Non-pigmented ciliary epithelial cell (primary cell): ENCODE measurements around the gene FGF5.
"Not testable (repeated sequence)": the region's sequence is repeated elsewhere in the genome, so short reads cannot be mapped to it uniquely, and the experiment has no call there.

ENCODE experiments used
- DNase-seq: peaks from one replicate; pipeline ENCODE4 v3.0.0-alpha.2; 2010; ENCODE audit warnings: low read depth

Gene FGF5, protein sequence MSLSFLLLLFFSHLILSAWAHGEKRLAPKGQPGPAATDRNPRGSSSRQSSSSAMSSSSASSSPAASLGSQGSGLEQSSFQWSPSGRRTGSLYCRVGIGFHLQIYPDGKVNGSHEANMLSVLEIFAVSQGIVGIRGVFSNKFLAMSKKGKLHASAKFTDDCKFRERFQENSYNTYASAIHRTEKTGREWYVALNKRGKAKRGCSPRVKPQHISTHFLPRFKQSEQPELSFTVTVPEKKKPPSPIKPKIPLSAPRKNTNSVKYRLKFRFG

GRCh38 chr4:80266253-80266901, at the start of gene FGF5:
Gene FGF5, plus strand, starts transcription at chr4:80266664. Its CDS starts 161 bp downstream, at chr4:80266825.
- peak; percentile 73 for DNase-seq

DNA sequence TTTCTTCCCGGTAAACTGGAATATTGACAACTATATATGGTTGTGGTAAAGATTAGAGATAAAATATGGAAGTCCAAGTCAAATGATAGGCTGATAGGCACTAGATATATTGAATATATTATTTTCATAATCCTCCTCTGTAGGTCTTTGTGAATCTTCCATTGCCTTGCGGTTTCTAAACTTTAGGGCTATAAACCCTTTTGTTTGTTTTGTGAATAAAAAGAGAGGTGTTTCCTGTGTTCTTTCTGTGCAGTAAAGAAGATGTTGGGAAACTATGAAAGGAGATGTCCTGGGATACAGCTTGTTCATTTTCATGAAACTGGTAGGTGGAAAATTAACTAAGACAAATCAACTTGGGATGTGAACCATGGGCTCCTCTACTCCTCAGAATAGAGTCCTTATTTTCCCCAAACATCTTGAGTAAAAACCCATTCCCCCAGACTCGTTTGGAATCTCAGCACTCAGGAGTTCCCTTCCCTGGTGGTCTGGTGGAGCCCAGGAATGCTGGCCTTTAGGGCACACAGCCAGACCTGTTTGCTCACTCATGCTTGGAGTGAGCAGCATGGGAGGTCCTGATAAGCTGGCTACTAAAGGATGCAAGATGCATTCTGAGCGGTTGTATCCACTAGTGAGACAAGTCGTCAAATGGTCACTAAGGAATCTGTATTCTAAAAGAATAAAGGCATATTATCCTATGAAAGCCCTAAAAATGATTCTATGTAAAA, 47.0 kb upstream of the FGF5 start:
- no peak for DNase-seq

DNA sequence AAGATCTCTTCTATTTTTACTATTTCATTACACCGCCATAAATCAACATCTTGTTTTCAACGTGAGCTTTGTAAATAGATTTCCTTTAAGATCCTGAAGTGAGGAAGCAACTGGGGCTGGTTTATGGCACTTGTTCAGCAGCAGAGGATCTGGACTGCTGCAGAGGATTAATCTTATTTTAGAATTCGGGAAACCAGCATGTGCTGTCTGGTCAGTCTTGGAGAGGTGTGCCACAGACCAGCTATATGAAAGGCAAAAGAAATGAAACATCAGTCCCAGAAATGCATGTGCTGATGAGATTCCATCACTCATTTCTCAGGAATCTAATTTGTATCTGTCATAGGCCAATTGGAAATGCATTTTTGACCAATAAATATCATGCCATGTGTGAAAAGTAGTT, 45.8 kb upstream of the FGF5 start:
- DNase-seq: no peak

DNA sequence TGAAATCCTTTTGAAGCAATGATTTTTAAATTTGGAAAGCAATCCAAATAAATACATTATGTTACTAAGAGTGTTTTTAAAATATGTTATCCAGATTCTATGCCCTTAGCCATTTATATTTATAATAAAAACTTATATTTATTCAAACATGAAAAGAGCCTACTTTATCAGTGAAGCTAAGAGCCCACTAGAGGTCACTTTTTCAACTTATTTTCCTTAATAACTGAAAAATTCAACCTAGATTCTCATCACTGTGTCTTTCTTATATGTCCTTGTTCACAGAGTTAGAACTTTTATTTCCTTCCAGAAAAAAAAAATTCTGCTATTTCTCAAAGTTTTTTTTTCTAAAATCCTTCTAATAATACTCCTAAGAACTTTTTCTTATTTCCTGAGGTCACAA, 45.3 kb upstream of the FGF5 start:
- no peak for DNase-seq

GRCh38 chr4:80225595-80225994, 40.9 kb upstream of the FGF5 start:
- DNase-seq: no peak

DNA sequence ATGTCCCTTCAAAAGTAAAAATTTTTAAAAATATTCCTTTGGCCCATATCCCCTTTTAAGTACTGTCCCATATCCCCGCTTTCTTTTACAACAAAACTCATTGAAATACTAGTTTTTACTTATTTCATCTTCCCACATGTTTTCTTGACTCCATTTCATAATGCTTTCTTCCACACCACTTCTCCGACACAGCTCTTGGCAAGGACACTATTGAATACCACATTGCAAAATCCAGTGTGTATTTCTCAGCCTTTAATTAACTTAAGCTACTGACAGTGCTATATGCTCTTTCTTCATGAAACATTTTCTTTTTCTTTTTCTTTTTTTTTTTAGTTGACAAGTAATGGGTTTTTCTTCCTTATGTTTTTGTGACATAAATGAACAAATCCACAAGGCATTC, 40.4 kb upstream of the FGF5 start:
- DNase-seq: no peak

DNA sequence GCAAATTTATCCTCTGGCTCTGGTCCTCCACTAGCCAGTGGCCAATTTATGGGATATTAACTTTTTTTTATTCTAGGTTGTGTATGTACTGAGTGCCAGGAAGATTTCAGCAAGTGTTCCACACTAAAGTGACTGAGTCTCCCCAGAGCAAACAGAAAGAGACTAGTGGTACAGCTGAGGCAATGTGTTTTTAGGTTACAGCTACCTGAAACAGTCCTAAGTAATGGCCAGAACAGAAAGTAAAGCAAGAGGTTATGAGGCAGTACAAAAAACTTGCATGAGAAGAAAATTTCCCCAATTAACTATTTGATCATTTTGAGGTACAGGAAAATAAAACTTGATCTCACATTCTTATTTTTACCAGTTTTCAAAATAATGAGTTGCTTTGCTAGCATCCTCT, 38.0 kb upstream of the FGF5 start:
- DNase-seq: no peak

- DNase-seq: no peak
These were observed 37.3 kb upstream of the FGF5 start for GRCh38 chr4:80229128-80229527.

DNA sequence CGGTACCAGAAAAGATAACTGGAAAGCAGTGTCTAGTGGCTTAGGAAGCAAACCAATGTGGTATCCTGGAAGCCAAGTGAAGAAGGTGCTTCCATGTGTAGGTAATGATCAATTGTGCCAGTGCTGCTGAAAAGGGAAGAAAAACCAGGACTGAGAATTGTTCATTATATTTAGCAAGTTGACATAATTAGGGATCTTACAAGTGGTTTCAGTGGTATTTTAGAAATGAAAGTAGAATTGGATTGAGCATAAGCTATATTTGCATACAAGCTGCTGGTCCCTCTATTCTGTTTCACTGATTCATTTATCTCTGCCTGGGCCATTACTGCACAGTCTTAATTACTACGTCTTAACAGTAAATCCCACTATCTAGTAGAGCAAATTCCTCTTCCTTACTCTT, 36.9 kb upstream of the FGF5 start:
- no peak for DNase-seq

DNA sequence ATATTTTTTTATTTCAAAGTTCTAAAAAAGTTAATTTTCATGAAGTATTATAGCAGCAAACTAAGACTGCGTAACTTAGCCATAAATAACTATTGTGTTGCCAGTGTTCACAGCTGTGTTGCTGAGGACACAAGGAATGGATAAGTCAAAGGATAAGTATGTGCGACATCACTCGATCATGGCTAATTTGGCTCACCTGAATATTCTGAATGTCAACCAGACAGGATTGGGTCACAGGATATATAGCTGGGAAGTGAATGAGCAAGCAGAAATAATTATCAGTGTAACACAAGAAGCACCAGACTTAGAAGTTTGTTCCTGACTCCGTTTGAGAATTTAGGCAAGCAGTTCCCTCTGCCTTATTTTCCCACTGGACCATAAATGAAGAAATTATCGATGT, 35.3 kb upstream of the FGF5 start:
- DNase-seq: no peak

DNA sequence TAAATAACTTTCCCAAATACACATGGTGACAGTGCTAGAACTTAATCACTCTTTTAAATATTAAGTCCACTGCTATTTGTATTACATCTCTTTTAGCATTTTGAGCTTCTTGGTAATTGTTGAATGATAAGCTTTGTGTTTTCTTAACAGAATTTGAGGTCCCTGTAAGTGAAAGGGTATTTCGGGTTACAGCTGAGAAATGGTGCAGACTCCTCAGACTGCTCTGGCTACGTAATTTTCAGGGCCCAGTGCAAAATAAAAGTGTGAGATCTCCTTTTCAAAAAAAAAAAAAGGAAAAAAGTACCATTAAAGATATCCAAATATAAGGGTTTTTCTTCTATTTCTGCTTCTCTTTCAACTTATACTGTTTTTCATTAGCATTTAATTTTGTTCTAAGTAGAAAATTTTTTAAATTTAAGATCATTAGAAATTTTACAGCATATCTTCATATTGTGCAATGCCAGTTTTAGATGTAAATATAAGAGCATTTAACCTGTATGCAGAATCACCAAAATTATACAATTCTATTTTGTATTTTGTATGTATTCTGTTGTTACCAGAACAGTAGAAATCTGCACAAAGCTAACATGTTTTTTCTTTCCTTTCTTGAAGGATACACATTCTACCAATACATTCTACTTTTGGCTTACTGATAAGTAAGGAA, 33.6 kb upstream of the FGF5 start:
- no peak for DNase-seq

DNA sequence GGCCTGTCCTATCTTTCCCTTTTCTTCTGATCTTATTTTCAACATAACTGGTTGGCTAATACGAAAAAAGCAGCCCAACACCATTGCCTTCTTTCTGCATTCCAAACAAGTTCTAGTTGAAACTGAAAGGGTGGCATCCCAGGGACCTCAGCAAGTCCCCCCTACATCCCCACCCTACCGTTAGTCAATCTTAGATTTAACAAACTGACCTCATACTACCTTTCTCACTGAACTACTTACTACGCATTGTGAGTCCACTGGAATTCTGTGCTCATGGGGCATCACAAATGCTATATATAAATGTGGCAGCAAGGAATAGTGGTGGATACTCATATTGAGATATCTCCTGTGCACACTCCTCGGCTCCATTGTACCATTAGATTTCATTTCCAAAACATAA, 33.1 kb upstream of the FGF5 start:
- DNase-seq: no peak

GRCh38 chr4:80235451-80235850, 31.0 kb upstream of the FGF5 start:
- peak; percentile 42 for DNase-seq

DNA sequence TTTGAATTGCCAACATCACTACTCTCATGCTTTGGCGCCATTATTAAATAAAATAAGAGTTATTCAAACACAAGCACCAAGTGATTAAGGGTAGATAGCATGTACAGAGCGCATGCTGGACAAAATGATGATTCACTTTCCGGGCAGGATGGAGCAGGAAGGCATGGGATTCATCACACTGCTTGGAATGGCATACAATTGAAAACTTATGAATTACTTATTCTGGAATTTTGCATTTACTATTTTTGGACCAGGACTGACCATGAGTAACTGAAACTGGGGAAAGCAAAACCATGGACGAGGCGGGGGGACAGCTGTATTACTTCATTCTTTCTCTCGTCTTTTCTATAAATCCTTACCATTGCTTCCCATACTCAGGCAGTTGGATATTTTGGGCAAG, 28.5 kb upstream of the FGF5 start:
- DNase-seq: peak; percentile 92

- DNase-seq: no peak
These were observed 26.8 kb upstream of the FGF5 start for GRCh38 chr4:80239480-80240150.

- DNase-seq: no peak
These were observed 25.5 kb upstream of the FGF5 start for GRCh38 chr4:80240976-80241375.

DNA sequence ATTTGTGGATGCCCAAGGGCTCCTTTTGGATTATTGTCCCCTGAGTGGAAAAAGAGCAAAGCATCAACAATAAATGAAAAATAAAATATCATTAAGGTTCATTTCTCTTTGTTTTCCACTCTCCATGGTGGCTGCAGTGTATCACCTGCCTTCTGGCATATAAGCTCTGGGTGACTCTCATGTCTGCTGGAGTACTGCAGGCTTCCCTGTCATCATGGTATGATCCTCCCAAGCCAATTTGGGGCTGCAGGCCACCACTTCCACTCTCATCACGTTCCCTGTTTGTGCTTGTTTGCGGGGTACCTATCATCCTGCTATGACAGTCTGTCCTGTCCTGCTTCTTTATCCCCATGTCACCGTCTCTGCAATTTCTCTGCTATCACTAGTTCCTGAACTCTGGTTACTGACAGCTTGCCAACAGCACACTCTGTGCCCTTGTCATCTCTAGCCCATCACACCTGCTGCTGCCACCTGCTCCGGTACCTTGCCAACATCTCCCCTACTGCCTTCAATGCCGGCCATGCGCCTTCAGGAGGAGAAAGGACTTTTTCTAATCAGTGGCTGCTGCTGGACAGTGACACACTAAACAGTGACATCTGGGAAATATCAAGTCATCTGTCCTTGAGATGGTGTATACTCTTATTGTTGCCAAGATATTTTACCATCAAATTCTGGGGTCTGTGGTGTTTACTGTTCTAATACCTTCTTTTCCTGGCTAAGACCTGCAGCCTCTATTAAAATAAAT, 23.0 kb upstream of the FGF5 start:
- no peak for DNase-seq

GRCh38 chr4:80247484-80247883, 19.0 kb upstream of the FGF5 start:
- DNase-seq: not testable (repeated sequence)

DNA sequence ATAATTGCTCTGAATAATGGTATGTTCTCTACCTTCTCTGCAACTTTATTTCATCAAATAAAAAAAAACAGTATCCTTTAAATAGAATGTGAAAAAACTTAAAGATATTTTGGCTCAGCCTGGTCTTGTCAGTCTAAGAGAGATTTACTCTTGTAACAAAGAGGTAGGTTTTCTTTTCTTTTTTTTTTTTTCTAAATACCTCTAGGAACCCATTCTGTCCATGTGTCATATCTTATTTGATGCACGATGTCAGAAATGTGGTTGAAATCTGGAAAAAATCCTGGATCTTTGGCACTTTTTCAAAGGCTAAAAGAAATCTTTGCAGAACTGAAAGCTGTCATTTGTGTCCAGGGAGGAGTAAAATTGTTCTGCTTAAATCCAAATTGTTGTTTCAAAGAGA, 17.3 kb upstream of the FGF5 start:
- DNase-seq: no peak

GRCh38 chr4:80252427-80252826, 14.0 kb upstream of the FGF5 start:
- no peak for DNase-seq

DNA sequence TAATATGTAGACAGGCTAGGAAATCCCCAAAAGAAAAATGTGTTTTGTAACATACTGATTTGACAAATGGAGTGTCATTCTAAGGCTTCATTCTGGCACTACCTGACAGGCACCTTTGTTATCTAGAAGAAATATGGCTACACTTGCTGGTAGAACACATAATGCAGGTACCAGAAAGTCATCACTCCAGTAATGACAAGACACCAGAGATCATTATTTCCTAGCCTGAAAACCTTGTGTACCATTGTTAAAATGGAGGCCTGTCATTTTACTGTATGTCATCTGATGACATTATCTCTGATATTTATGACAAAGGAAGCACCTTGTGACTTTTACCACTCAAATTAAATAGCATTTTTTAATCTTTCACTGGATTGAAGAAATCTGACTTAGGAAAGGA, 13.5 kb upstream of the FGF5 start:
- DNase-seq: no peak

DNA sequence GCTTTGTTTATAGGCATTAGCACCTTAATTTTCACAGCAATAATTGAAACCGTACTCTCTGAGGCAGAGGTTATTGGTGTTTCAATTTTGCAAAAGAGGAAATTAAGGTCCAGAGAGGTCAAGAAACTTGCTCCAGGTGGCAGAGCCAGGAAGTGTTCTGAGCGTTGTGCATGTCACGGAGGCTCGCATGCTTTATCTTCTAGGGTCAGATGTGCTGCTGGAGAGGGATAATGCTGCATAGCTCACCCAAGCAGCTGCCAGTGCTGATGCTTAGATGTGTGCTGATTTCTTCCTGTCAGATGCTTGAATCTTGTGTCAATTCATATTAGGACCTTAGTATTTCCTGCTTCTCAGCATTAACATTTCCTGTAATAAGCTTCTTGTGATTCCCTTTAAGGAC, 13.0 kb upstream of the FGF5 start:
- no peak for DNase-seq
